ENCODE measurements around the gene FAM219B.
A peak's percentile ranks its signal among the peaks of the same experiment; 100 is the strongest.
"Not testable (repeated sequence)": the region's sequence is repeated elsewhere in the genome, so short reads cannot be mapped to it uniquely, and the experiment has no call there.

The FAM219B gene

GRCh38 chr15:74928771-74929198 lies 22.1 kb upstream of the FAM219B start:
- H3K27me3 ChIP-seq (ENCODE audit: control insufficient read depth, insufficient read depth, low read length): no peaks in the 10 kb centered on the region
- peaks cover 15% of the 10 kb centered on the region for H3K36me3 ChIP-seq (ENCODE audit: control insufficient read depth, insufficient read depth, low read length)
- no peaks in the 10 kb centered on the region for H3K4me1 ChIP-seq (ENCODE audit: control insufficient read depth, insufficient read depth, low read length)
- H3K9ac ChIP-seq (ENCODE audit: low read depth, low read length): no peak overlapping the region
- H3K4me3 ChIP-seq (ENCODE audit: low read depth, low read length): no peak overlapping the region
- no peaks in the 10 kb centered on the region for H3K9me3 ChIP-seq (ENCODE audit: control insufficient read depth, insufficient read depth, low read length)

DNA sequence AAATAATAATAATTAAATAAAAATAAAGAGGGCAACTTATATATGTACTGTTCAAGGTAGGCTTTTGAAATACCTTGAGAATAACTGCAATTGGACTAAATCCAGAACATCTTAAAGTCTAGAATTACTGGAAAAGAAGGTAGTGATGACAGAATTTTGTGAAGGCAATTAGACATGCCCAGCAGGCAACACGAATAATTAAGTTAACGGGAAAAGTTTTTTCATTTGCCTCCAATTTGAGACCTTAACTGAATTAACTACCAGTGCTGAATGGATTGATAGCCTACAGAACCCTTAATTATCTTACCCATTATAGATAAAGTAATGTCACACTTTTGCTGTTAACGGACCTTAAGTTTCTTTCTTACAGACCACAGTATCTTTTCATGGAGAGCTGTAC lies 17.9 kb upstream of the FAM219B start:
- no peaks in the 10 kb centered on the region for H3K27me3 ChIP-seq (ENCODE audit: control insufficient read depth, insufficient read depth, low read length)
- H3K4me1 ChIP-seq (ENCODE audit: control insufficient read depth, insufficient read depth, low read length): no peaks in the 10 kb centered on the region
- no peak overlapping the region for H3K4me3 ChIP-seq (ENCODE audit: low read depth, low read length)
- H3K9ac ChIP-seq (ENCODE audit: low read depth, low read length): no peak overlapping the region
- peaks cover 20% of the 10 kb centered on the region for H3K36me3 ChIP-seq (ENCODE audit: control insufficient read depth, insufficient read depth, low read length)
- no peaks in the 10 kb centered on the region for H3K9me3 ChIP-seq (ENCODE audit: control insufficient read depth, insufficient read depth, low read length)

GRCh38 chr15:74920456-74920855 lies 13.8 kb upstream of the FAM219B start:
- no peak overlapping the region for H3K9ac ChIP-seq (ENCODE audit: low read depth, low read length)
- no peak overlapping the region for H3K4me3 ChIP-seq (ENCODE audit: low read depth, low read length)
- no peaks in the 10 kb centered on the region for H3K27me3 ChIP-seq (ENCODE audit: control insufficient read depth, insufficient read depth, low read length)
- no peaks in the 10 kb centered on the region for H3K4me1 ChIP-seq (ENCODE audit: control insufficient read depth, insufficient read depth, low read length)
- H3K9me3 ChIP-seq (ENCODE audit: control insufficient read depth, insufficient read depth, low read length): no peaks in the 10 kb centered on the region
- peaks cover 32% of the 10 kb centered on the region for H3K36me3 ChIP-seq (ENCODE audit: control insufficient read depth, insufficient read depth, low read length)

GRCh38 chr15:74917676-74918075 lies 11.0 kb upstream of the FAM219B start:
- peaks cover 35% of the 10 kb centered on the region for H3K36me3 ChIP-seq (ENCODE audit: control insufficient read depth, insufficient read depth, low read length)
- no peaks in the 10 kb centered on the region for H3K4me1 ChIP-seq (ENCODE audit: control insufficient read depth, insufficient read depth, low read length)
- no peak overlapping the region for H3K9ac ChIP-seq (ENCODE audit: low read depth, low read length)
- no peaks in the 10 kb centered on the region for H3K27me3 ChIP-seq (ENCODE audit: control insufficient read depth, insufficient read depth, low read length)
- no peaks in the 10 kb centered on the region for H3K9me3 ChIP-seq (ENCODE audit: control insufficient read depth, insufficient read depth, low read length)
- no peak overlapping the region for H3K4me3 ChIP-seq (ENCODE audit: low read depth, low read length)

DNA sequence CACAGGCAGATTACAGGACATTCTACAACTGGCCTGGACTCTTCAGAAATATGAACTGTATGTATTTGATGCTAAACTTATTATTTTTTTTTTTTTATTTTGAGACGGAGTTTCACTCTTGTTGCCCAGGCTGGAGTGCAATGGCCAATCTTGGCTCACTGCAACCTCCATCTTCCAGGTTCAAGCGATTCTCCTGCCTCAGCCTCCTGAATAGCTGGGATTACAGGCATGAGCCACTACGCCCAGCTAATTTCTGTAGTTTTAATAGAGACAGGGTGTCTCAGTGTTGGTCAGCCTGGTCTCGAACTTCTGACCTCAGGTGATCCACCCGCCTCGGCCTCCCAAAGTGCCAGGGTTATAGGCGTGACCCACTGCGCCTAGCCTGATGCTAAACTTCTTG lies 7.1 kb upstream of the FAM219B start:
- H3K9ac ChIP-seq (ENCODE audit: low read depth, low read length); H3K4me3 ChIP-seq (ENCODE audit: low read depth, low read length); H3K27me3 ChIP-seq (ENCODE audit: control insufficient read depth, insufficient read depth, low read length); H3K4me1 ChIP-seq (ENCODE audit: control insufficient read depth, insufficient read depth, low read length); H3K9me3 ChIP-seq (ENCODE audit: control insufficient read depth, insufficient read depth, low read length): not testable (repeated sequence)
- peaks cover 22% of the 10 kb centered on the region for H3K36me3 ChIP-seq (ENCODE audit: control insufficient read depth, insufficient read depth, low read length)

DNA sequence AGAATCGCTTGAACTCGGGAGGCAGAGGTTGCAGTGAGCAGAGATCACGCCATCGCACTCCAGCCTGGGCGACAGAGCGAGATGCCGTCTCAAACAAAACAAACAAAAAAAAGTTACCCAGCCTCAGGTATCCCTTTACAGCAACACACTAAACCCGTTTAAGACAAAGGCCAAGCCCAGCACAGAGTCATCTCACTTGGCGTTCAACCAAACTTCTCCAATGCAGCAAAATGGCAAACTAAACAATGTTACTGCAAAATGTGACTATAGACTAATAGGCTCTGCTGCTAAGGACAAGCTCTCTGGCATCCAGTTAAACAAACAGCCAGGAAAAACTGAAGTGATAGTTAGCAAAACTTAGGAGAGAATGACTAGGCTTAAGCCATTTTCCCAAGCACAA lies 6.4 kb upstream of the FAM219B start:
- H3K36me3 ChIP-seq (ENCODE audit: control insufficient read depth, insufficient read depth, low read length): peaks cover 16% of the 10 kb centered on the region
- no peaks in the 10 kb centered on the region for H3K4me1 ChIP-seq (ENCODE audit: control insufficient read depth, insufficient read depth, low read length)
- no peaks in the 10 kb centered on the region for H3K27me3 ChIP-seq (ENCODE audit: control insufficient read depth, insufficient read depth, low read length)
- H3K9me3 ChIP-seq (ENCODE audit: control insufficient read depth, insufficient read depth, low read length): no peaks in the 10 kb centered on the region
- no peak overlapping the region for H3K9ac ChIP-seq (ENCODE audit: low read depth, low read length)
- no peak overlapping the region for H3K4me3 ChIP-seq (ENCODE audit: low read depth, low read length)

DNA sequence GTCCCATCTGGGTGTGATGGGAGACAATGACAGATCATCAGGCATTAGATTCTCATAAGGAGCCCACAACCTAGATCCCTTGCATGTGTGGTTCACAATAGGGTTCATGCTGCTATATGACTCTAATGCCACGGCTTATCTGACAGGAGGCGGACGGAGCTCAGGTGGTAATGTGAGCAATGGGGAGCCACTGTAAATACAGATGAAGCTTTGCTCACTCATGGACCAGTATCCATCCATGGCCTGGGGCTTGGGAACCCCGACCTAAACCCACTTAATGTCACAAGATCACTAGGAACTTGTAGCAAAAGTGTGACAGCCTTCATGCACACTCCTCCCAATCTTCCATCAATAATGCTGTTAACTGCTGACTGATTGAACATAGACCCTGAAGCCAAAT lies 2.0 kb upstream of the FAM219B start:
- Histone ChIP-seq H3K9ac (ENCODE audit: low read depth, low read length) (no peak overlapping the region), H3K36me3 (ENCODE audit: control insufficient read depth, insufficient read depth, low read length) (peaks cover 12% of the 10 kb centered on the region), H3K27me3 (ENCODE audit: control insufficient read depth, insufficient read depth, low read length) (no peaks in the 10 kb centered on the region), H3K4me1 (ENCODE audit: control insufficient read depth, insufficient read depth, low read length) (no peaks in the 10 kb centered on the region), H3K4me3 (ENCODE audit: low read depth, low read length) (no peak overlapping the region), H3K9me3 (ENCODE audit: control insufficient read depth, insufficient read depth, low read length) (no peaks in the 10 kb centered on the region)

- peak overlapping the region; percentile 84 for H3K9ac ChIP-seq (ENCODE audit: low read depth, low read length)
- peaks cover 19% of the 10 kb centered on the region for H3K36me3 ChIP-seq (ENCODE audit: control insufficient read depth, insufficient read depth, low read length)
- H3K9me3 ChIP-seq (ENCODE audit: control insufficient read depth, insufficient read depth, low read length): no peaks in the 10 kb centered on the region
- H3K4me1 ChIP-seq (ENCODE audit: control insufficient read depth, insufficient read depth, low read length): no peaks in the 10 kb centered on the region
- no peaks in the 10 kb centered on the region for H3K27me3 ChIP-seq (ENCODE audit: control insufficient read depth, insufficient read depth, low read length)
- peak overlapping the region; percentile 93 for H3K4me3 ChIP-seq (ENCODE audit: low read depth, low read length)
Measured at GRCh38 chr15:74907163-74907870, 666 bp upstream of the FAM219B start.

DNA sequence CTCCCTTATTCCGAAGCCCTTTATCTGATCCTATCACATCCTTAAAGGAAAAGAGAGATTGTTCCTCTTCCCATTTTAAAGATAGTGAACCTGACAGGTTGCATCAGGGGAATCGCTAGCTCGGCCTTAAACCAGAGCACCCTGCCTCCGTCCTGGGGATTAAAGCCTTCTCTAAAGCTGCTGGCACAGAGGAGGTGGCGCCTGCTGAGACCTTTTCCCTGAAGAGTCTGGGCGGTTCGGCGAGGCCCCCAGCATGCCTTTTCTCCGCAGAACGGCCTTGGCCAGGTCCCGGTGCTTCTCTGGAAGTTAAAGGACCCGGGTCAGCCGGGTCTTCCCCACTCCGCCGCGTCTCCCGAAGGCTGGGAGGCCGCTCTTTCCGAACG lies 593 bp downstream of the FAM219B start:
- Histone ChIP-seq H3K36me3 (ENCODE audit: control insufficient read depth, insufficient read depth, low read length) (peaks cover 21% of the 10 kb centered on the region), H3K4me3 (ENCODE audit: low read depth, low read length) (peak overlapping the region; percentile 93)

DNA sequence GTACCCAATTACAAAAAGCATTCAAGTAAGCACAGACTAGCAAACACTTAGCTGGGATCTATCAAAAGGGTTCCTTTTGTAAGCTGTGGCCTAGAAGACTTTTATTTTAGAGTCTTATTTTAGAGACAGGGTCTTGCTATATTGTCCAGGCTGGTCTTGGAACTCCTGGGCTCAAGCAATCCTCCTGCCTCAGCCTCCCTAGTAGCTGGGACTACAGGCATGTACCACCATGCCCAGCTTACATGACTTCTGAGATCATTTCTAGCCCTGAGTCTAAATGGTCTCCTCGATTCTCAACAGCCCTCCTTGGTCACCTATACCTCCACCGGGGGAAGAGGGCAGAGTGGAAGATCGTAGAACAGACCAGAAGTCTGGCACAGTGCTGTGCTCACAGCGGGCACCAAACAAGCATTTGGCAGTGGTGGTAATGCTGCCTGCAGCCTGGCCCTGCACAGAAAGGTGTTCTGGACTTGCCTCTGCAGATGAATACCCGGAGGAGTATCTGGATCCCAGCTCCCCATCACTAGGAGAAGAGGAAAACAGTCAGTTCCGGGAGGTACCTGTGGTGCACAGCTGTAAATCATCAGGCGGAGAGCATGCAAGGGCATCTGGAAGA lies 2.4 kb downstream of the FAM219B start:
- H3K4me3 ChIP-seq (ENCODE audit: low read depth, low read length): no peak overlapping the region
- H3K4me1 ChIP-seq (ENCODE audit: control insufficient read depth, insufficient read depth, low read length): no peaks in the 10 kb centered on the region
- H3K36me3 ChIP-seq (ENCODE audit: control insufficient read depth, insufficient read depth, low read length): peaks cover 31% of the 10 kb centered on the region
- no peaks in the 10 kb centered on the region for H3K27me3 ChIP-seq (ENCODE audit: control insufficient read depth, insufficient read depth, low read length)
- no peaks in the 10 kb centered on the region for H3K9me3 ChIP-seq (ENCODE audit: control insufficient read depth, insufficient read depth, low read length)
- H3K9ac ChIP-seq (ENCODE audit: low read depth, low read length): no peak overlapping the region

More for the DNA sequence above, 593 bp downstream of the FAM219B start:
- no peaks in the 10 kb centered on the region for H3K27me3 ChIP-seq (ENCODE audit: control insufficient read depth, insufficient read depth, low read length)
- no peaks in the 10 kb centered on the region for H3K9me3 ChIP-seq (ENCODE audit: control insufficient read depth, insufficient read depth, low read length)
- H3K4me1 ChIP-seq (ENCODE audit: control insufficient read depth, insufficient read depth, low read length): no peaks in the 10 kb centered on the region
- H3K9ac ChIP-seq (ENCODE audit: low read depth, low read length): peak overlapping the region; percentile 83

DNA sequence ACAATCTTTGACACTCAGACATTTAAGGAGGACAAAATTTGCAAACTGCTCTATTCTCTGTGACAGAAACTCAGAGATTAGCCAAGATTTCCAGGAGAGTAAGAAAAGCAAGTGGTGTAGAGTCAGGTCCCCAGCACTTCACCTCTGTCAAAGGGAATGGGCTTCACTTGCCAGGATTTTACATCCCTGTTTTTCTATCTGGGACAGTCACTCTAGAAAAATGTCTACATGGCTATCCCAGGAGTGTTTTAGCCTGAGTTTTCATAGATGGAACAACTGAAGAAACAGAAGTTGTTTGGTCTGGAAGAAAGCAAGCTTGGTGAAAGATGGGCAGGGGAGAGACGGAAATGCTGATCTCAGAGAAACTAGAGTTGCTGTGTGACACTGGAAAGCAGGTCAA lies 3.0 kb downstream of the FAM219B start:
- no peaks in the 10 kb centered on the region for H3K27me3 ChIP-seq (ENCODE audit: control insufficient read depth, insufficient read depth, low read length)
- no peaks in the 10 kb centered on the region for H3K9me3 ChIP-seq (ENCODE audit: control insufficient read depth, insufficient read depth, low read length)
- H3K9ac ChIP-seq (ENCODE audit: low read depth, low read length): no peak overlapping the region
- H3K4me1 ChIP-seq (ENCODE audit: control insufficient read depth, insufficient read depth, low read length): no peaks in the 10 kb centered on the region
- peaks cover 31% of the 10 kb centered on the region for H3K36me3 ChIP-seq (ENCODE audit: control insufficient read depth, insufficient read depth, low read length)
- no peak overlapping the region for H3K4me3 ChIP-seq (ENCODE audit: low read depth, low read length)

- H3K4me3 ChIP-seq (ENCODE audit: low read depth, low read length): no peak overlapping the region
- H3K9me3 ChIP-seq (ENCODE audit: control insufficient read depth, insufficient read depth, low read length): no peaks in the 10 kb centered on the region
- no peaks in the 10 kb centered on the region for H3K4me1 ChIP-seq (ENCODE audit: control insufficient read depth, insufficient read depth, low read length)
- H3K36me3 ChIP-seq (ENCODE audit: control insufficient read depth, insufficient read depth, low read length): peaks cover 34% of the 10 kb centered on the region
- H3K27me3 ChIP-seq (ENCODE audit: control insufficient read depth, insufficient read depth, low read length): no peaks in the 10 kb centered on the region
- H3K9ac ChIP-seq (ENCODE audit: low read depth, low read length): no peak overlapping the region
Measured at GRCh38 chr15:74902295-74903075, 4.2 kb downstream of the FAM219B start.

All from iPS-15b (cell line).